GM20000 (cell line): ENCODE results near the gene PLCH2.

Source experiments
- DNase-seq: peaks from one replicate; pipeline ENCODE4 v3.0.0; 2012; ENCODE audit warnings: low spot score
- TF ChIP-seq, protein P1 (sequence below): IDR thresholded peaks from 2 replicates; pipeline ENCODE4 v1.5.1; 2012; ENCODE audit warnings: mild to moderate bottlenecking, control low read depth; ENCODE audit errors: extremely low read depth, missing control alignments

PLCH2 gene

DNA sequence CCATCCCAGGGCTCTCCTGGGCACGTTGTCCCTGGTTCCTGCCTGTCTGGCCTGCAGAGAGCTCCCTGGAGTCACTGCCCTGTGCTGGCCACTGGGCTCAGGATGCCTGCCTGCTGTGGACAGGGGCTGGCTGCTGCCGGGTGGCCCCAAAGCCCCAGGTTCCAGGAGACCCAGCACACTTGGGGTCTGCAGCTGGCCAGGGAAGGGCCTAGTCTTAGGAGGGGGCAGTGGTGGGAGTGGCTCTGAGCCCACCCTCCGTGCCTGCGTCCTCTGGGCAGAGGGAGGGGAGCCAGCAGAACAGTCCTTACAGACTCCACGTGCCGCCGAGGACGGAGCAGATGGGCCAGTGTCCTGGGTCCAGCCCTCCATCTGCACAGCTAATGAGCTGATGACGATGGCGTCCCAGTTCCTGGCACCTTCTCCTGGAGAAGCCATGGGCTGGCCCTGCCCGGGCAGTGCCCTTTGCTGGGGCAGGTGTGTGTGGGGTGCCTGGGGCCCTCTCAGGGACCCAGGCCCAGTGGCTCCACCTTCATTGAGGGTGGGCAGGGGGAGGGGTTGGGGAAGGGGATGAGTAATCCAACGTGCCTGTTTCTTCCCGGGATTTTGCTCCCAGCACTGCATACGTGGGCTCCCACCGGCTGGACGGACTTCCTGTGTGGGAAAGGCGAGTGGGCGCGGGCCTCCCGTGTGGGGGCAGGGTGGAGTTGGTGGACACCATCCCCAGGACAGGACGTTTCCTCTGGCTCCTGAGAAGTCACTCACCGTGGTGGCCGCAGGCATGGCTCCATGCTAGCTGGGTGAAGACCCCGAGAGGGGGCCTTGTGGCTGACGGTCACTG, 6.8 kb upstream of the PLCH2 start:
- no peak for DNase-seq
- TF ChIP-seq, protein P1, sequence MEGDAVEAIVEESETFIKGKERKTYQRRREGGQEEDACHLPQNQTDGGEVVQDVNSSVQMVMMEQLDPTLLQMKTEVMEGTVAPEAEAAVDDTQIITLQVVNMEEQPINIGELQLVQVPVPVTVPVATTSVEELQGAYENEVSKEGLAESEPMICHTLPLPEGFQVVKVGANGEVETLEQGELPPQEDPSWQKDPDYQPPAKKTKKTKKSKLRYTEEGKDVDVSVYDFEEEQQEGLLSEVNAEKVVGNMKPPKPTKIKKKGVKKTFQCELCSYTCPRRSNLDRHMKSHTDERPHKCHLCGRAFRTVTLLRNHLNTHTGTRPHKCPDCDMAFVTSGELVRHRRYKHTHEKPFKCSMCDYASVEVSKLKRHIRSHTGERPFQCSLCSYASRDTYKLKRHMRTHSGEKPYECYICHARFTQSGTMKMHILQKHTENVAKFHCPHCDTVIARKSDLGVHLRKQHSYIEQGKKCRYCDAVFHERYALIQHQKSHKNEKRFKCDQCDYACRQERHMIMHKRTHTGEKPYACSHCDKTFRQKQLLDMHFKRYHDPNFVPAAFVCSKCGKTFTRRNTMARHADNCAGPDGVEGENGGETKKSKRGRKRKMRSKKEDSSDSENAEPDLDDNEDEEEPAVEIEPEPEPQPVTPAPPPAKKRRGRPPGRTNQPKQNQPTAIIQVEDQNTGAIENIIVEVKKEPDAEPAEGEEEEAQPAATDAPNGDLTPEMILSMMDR, result no peak

DNA sequence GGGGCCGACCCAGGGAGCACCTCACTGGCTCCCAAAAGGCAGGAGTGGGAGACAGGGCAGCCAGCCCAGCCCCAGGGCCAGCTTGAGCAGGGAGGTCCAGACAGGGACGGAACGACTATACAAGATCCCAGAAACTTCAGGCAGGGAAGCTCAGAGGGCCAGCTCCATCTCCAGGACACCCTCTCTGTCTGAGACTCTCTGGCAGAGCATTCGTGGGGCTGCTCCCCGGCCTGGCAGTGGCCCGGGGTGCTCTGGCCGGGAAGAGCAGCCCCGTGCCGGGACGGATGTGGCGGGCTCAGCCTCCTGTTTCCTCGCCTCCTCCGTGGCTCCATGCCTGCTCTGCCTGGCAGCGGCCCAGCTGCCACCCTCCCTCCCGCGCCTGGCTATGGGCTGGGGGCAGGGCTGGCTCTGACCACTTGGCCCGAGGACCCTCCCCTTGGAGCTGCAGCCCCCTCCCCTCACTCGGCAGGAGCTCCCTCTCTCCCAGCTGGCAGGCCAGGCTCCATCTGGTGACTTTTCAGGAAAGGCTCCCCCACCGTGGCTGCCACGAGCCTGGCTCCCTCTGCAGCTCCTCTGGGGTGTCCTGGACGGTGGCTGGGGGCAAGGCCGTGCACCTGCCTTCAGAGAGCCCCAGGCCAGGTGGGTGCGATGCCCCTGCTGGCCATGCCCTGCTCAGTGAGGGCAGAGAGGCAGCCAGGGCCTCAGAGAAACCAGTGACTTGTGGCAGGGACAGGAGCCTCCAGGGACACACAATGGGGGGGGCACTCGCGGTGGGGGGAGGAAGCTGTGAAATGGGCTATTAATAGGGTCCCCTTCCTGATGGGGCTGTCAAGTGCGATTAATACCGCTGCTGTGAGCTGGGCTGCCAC, 5.6 kb upstream of the PLCH2 start:
- TF ChIP-seq, protein P1, result no peak
- DNase-seq, result no peak

DNA sequence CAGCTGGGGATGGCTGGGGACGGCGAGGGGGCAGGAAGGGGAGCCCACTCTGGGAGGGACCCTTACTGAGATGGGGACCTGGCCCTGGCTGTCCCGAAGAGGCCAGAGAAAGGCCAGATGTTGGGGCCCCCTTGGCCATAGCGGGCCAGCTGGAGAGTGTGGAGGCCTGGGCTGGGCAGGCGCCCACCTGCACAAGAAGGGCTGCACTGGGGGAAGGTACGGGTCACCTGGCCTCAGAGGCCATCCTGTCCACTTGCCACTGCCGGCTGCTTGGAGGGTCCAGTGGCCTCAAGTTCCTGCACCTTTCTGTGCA, 5.0 kb upstream of the PLCH2 start:
- TF ChIP-seq, protein P1, result no peak
- no peak for DNase-seq

DNA sequence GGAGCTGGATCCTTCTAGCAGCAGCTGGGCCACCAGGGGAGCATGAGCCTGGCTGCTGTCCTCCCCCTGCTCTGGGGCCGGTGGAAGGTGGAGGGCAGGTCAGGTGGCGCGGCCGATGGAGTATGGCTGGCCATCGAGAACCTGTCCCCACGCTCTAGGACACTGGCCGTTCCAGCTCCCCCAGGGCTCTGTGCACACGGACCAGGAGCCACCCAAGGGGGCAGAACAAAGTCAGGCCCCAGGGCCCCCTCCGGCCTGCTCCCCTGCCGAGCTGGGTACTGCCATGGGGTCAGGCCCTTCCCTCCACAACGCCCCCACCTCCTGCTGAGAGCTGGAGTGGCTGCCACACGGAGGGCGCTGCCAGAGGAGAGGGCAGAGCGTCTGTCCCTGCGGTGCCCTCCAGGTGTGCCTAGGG, 4.5 kb upstream of the PLCH2 start:
- TF ChIP-seq, protein P1, result no peak
- no peak for DNase-seq

DNA sequence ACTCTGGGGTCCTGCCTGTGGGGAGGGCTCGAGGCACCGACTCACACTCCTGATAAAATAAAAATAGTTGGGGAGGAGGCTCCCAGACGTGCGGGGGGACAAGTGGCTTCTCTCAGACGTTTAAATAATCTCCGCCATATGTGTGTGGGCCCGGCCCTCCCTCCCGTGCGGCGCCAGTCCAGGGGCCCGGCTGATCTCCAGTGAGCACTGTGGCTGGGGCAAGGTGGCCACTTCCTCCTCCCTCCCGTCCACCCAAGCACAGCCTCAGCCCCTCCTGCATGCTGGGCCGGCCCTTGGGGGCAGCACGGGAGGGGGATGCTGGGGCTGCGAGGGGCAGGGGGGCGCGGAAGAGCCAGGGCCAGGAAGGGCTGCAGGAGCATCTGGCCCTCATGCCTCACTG, 4.0 kb upstream of the PLCH2 start:
- TF ChIP-seq, protein P1, result no peak
- no peak for DNase-seq

DNA sequence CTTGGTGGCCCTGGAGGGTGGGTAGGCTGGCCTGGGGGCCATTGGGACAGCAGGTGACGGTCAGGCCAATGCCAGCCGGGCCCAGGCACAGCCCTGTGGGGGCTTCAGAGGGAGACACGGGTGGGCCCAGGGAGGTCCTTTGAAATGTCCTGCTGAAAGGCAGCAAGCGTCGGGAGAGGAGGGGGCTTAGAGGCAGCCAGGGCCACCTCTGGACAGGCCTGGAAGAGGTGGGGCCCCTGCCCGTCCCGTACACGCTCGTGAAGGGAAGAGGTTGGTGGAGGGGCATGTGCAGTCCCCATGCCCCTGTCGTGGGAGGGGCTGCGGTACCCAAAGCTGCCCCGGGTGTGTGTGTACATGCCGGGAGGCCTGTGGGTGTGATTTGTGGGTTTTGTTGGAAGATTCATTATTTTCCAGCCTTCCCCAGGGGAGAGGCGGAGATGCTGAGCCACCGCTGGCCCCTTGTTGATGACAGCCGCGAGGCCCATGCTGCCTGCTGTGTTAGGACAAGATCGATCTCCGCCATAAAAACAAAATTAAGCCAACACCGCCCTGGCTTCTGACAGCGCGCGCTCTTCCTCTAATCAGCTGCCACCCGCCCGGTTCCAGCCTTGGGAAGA, 3.4 kb upstream of the PLCH2 start:
- no peak for DNase-seq
- TF ChIP-seq, protein P1, result no peak

DNA sequence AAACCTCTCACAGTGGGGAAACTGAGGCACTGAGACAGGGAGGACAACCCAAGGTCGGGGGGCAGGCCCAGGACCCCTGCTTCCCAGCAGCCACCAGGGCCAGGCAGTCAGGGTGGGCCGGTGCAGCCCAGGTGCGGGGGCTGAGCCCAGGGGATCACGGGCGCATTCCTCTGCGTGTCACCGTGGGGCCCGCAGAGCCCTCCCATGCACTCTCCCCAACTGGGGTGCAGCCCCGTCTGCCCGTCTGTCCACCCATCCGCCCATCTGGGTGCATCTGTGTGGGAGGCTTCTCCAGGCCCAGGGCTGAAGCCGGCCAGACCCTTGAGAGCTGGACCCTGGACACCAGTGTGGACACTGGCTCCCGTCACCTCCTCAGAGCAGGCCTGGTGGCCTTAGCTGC, 2.9 kb upstream of the PLCH2 start:
- no peak for DNase-seq
- TF ChIP-seq, protein P1, result no peak
